SK-N-SH (cell line): ENCODE data around the gene WIF1. TPM values are rescaled to one million over a fixed set of nuclear protein-coding genes. Genes with fewer than 3 reads are reported as not detected.

ENCODE experiments used
- CTCF ChIA-PET: fragments of 300-600, 350-600 bp; formaldehyde crosslinking; extraction: SDS; loops from one replicate; lab custom pipeline; 2021; lab: Yijun Ruan, JAX
- POLR2A ChIA-PET: fragments of 350-600 bp; sonication (Branson Sonifier 250); formaldehyde crosslinking; extraction: SDS; loops from one replicate; lab custom pipeline; 2020; ENCODE audit warnings: antibody characterized with exemption, inconsistent platforms; lab: Yijun Ruan, JAX
- DNase-seq: peaks from one replicate; pipeline ENCODE4 v3.0.0; 2012
- H2AFZ ChIP-seq: fragments of 200-600 bp; sonication (generic); 2 replicates; pipeline ENCODE4 v1.8.1; 2016; ENCODE audit warnings: antibody characterized with exemption, mild to moderate bottlenecking, low read depth
- H3F3A ChIP-seq: fragments of 200-600 bp; sonication (generic); replicated peaks from 2 replicates; pipeline ENCODE3; 2016; ENCODE audit warnings: antibody characterized with exemption, mild to moderate bottlenecking; ENCODE audit not compliant: insufficient read depth
- H3K27ac ChIP-seq, 2 experiments: fragments of 200-500 bp in 1 of 2; fragments of 200-600 bp in 1 of 2; sonication (Bioruptor generic) in 1 of 2; sonication (generic), shearing (Covaris generic) in 1 of 2; 2 replicates each; pipeline versions ENCODE4 v1.5.1 to v1.6.1; 2014 to 2016; ENCODE audit warnings: low read depth in 2 of 2, inconsistent platforms in 1 of 2, low read length in 1 of 2, mild to moderate bottlenecking in 1 of 2, mixed read lengths in 1 of 2
- H3K27me3 ChIP-seq: fragments of 200-600 bp; sonication (generic), shearing (Covaris generic); 2 replicates; pipeline ENCODE4 v1.6.1; 2016; ENCODE audit warnings: mixed run types; ENCODE audit not compliant: insufficient read depth
- H3K36me3 ChIP-seq, 2 experiments: fragments of 200-500 bp in 1 of 2; fragments of 200-600 bp in 1 of 2; sonication (Bioruptor generic) in 1 of 2; sonication (generic) in 1 of 2; replicated peaks in 1 of 2; 2 replicates each; pipeline versions ENCODE3 to v1.5.1; 2014 to 2016; ENCODE audit warnings: low read length in 1 of 2, mild to moderate bottlenecking in 1 of 2; ENCODE audit not compliant: insufficient read depth in 2 of 2, control insufficient read depth in 1 of 2
- H3K4me1 ChIP-seq, 2 experiments: fragments of 200-500 bp in 1 of 2; fragments of 200-600 bp in 1 of 2; sonication (Bioruptor generic) in 1 of 2; sonication (generic), shearing (Covaris generic) in 1 of 2; 2 replicates each; pipeline versions ENCODE4 v1.5.1 to v1.6.1; 2014 to 2016; ENCODE audit warnings: low read depth in 1 of 2, low read length in 1 of 2, mixed run types in 1 of 2; ENCODE audit not compliant: insufficient read depth in 2 of 2, control insufficient read depth in 1 of 2
- H3K4me2 ChIP-seq: fragments of 200-600 bp; sonication (generic), shearing (Covaris generic); 2 replicates; pipeline ENCODE4 v1.6.1; 2017; ENCODE audit warnings: mixed run types
- H3K4me3 ChIP-seq, 2 experiments: fragments of 200-500 bp in 1 of 2; fragments of 200-600 bp in 1 of 2; sonication (Bioruptor generic) in 1 of 2; sonication (generic), shearing (Covaris generic) in 1 of 2; 2 replicates each; pipeline versions ENCODE4 v1.5.1 to v1.8.1; 2014 to 2016; ENCODE audit warnings: low read depth in 2 of 2, inconsistent platforms in 1 of 2, low read length in 1 of 2, mild to moderate bottlenecking in 1 of 2, mixed read lengths in 1 of 2, moderate library complexity in 1 of 2
- H3K79me2 ChIP-seq: fragments of 200-600 bp; sonication (generic); 2 replicates; pipeline ENCODE4 v1.8.1; 2017; ENCODE audit warnings: mild to moderate bottlenecking; ENCODE audit not compliant: insufficient read depth
- H3K9ac ChIP-seq: fragments of 200-600 bp; sonication (generic); 2 replicates; pipeline ENCODE4 v1.6.1; 2017; ENCODE audit warnings: mixed run types
- H3K9me2 ChIP-seq: fragments of 200-600 bp; sonication (generic); 2 replicates; pipeline ENCODE4 v1.6.1; 2017; ENCODE audit warnings: mixed run types
- H3K9me3 ChIP-seq: fragments of 200-600 bp; sonication (generic); 2 replicates; pipeline ENCODE4 v1.6.1; 2017; ENCODE audit warnings: mixed run types, mild to moderate bottlenecking, moderate library complexity
- H4K20me1 ChIP-seq: fragments of 200-600 bp; sonication (generic); 2 replicates; pipeline ENCODE4 v1.6.1; 2017; ENCODE audit warnings: mild to moderate bottlenecking, mixed run types; ENCODE audit not compliant: insufficient read depth
- CHD2 ChIP-seq: fragments of 150-350 bp; IDR thresholded peaks from 2 replicates; pipeline ENCODE4 v1.6.1; 2018; ENCODE audit warnings: low read length; ENCODE audit not compliant: partially characterized antibody
- ELF1 ChIP-seq: IDR thresholded peaks from 2 replicates; pipeline ENCODE4 v1.4.0; 2012
- EP300 ChIP-seq, 2 experiments: IDR thresholded peaks; 2 replicates each; pipeline versions ENCODE4 v1.4.0 to v1.6.1; 2012; ENCODE audit warnings: borderline replicate concordance in 1 of 2, low read depth in 1 of 2, low read length in 1 of 2
- EZH2phosphoT487 ChIP-seq: fragments of 200-600 bp; sonication (generic); IDR thresholded peaks from 2 replicates; pipeline ENCODE4 v1.6.1; 2017; ENCODE audit warnings: low read depth, mixed run types, mild to moderate bottlenecking, antibody characterized with exemption, moderate library complexity, borderline replicate concordance
- FOSL2 ChIP-seq: IDR thresholded peaks from 2 replicates; pipeline ENCODE4 v1.4.0; 2012; ENCODE audit warnings: low read depth, mild to moderate bottlenecking, moderate library complexity, borderline replicate concordance
- FOXJ3 ChIP-seq: sonication (generic); formaldehyde crosslinking; IDR thresholded peaks from 2 replicates; pipeline ENCODE4 v1.5.1; 2020; ENCODE audit warnings: mild to moderate bottlenecking, missing genetic modification reagents
- GABPA ChIP-seq: IDR thresholded peaks from 2 replicates; pipeline ENCODE4 v1.4.0; 2012; ENCODE audit warnings: low read depth, mild to moderate bottlenecking
- GATA2 ChIP-seq: sonication (generic); formaldehyde crosslinking; IDR thresholded peaks from 2 replicates; pipeline ENCODE4 v1.5.0; 2020; ENCODE audit warnings: mild to moderate bottlenecking, missing genetic modification reagents
- IRF3 ChIP-seq: fragments of 150-350 bp; IDR thresholded peaks from 2 replicates; pipeline ENCODE4 v1.6.1; 2016; ENCODE audit warnings: mild to moderate bottlenecking, low read depth, low read length
- MAX ChIP-seq: IDR thresholded peaks from 2 replicates; pipeline ENCODE4 v1.4.0; 2012; ENCODE audit warnings: low read depth
- NRF1 ChIP-seq: IDR thresholded peaks from 2 replicates; pipeline ENCODE4 v1.6.1; 2012; ENCODE audit warnings: low read depth, mild to moderate bottlenecking, low read length
- PBX3 ChIP-seq: IDR thresholded peaks from 2 replicates; pipeline ENCODE4; 2012
- SIN3A ChIP-seq: IDR thresholded peaks from 2 replicates; pipeline ENCODE4 v1.6.1; 2012; ENCODE audit warnings: low read depth, mild to moderate bottlenecking, low read length, moderate library complexity, borderline replicate concordance
- TAF1 ChIP-seq: IDR thresholded peaks from 2 replicates; pipeline ENCODE4 v1.6.1; 2012; ENCODE audit warnings: low read depth, mild to moderate bottlenecking, low read length, moderate library complexity, borderline replicate concordance
- TEAD4 ChIP-seq: IDR thresholded peaks from 2 replicates; pipeline ENCODE4 v1.4.0; 2012; ENCODE audit warnings: mild to moderate bottlenecking, borderline replicate concordance; ENCODE audit not compliant: insufficient read depth
- USF2 ChIP-seq: fragments of 150-350 bp; IDR thresholded peaks from 2 replicates; pipeline ENCODE4 v1.6.1; 2017; ENCODE audit warnings: antibody characterized with exemption, low read length, low read depth, borderline replicate concordance
- YY1 ChIP-seq: IDR thresholded peaks from 2 replicates; pipeline ENCODE4 v1.4.0; 2012; ENCODE audit warnings: low read depth, mild to moderate bottlenecking
- ZBTB33 ChIP-seq: IDR thresholded peaks from 2 replicates; pipeline ENCODE4 v1.4.0; 2012; ENCODE audit warnings: low read depth, borderline replicate concordance
- WGBS: methylation state at CpG from one replicate; pipeline ENCODE4 v1.1.6; 2017; ENCODE audit warnings: low lambda C conversion rate; 5-methylcytosine and 5-hydroxymethylcytosine counted together
- polyA plus RNA-seq, 3 experiments: library from polyadenylated mRNA; depleted of rRNA; stranded (reverse); fragments of >200 nt; gene quantifications; 2 replicates each; pipeline ENCODE4 v1.2.3, GENCODE V29; 2012

The WIF1 gene
- polyA plus RNA-seq, 1 of the 3 experiments (the other 2 are of a cell fraction), result not detected

- ChIA-PET CTCF (no interaction called here), POLR2A (no interaction called here)
- DNase-seq, result no peak
- Histone ChIP-seq H3K9me2 (no peaks in the 10 kb centered on the region), H3K36me3 (no peaks in the 10 kb centered on the region), H3K27me3 (peaks cover 6% of the 10 kb centered on the region; the same call in 1 of the 2 replicates), H3K9ac (no peak overlapping the region), H4K20me1 (no peaks in the 10 kb centered on the region), H3K27ac (no peak overlapping the region), H3K4me3 (no peak overlapping the region), H3K4me1 (no peaks in the 10 kb centered on the region), H3K9me3 (no peaks in the 10 kb centered on the region), H2AFZ (no peak overlapping the region), H3F3A (no peaks in the 10 kb centered on the region), H3K4me2 (no peak overlapping the region), H3K79me2 (no peaks in the 10 kb centered on the region)
- WGBS, result 0% methylated on average over 1 of the region's 1 CpG
- TF ChIP-seq IRF3 (no peak), SIN3A (no peak), EP300 (IDR thresholded peaks at IDR 0.05; ENCODE audit: borderline replicate concordance in 1 of 2, low read depth in 1 of 2, low read length in 1 of 2) (no peak), EZH2phosphoT487 (no peak), ZBTB33 (no peak), PBX3 (no peak), FOSL2 (no peak), FOXJ3 (CRISPR knock-in tag) (no peak), ELF1 (no peak), USF2 (no peak), TAF1 (no peak), GATA2 (CRISPR knock-in tag) (no peak), GABPA (no peak), TEAD4 (no peak), YY1 (no peak), NRF1 (no peak), CHD2 (no peak), MAX (no peak)
Observed at GRCh38 chr12:65022960-65023359, 98.1 kb downstream of the WIF1 start.
